C4-2B (cell line): ENCODE measurements around the gene NRTN.

Experiments used
- H3K27ac ChIP-seq: fragments of 450-650 bp; 2 replicates; pipeline ENCODE4 v1.5.1; 2017
- CTCF ChIP-seq: fragments of 450-650 bp; conservative IDR thresholded peaks from 2 replicates; pipeline ENCODE4 v1.5.1; 2017; ENCODE audit warnings: mild to moderate bottlenecking
- ZFX ChIP-seq: fragments of 450-650 bp; IDR thresholded peaks from 2 replicates; pipeline ENCODE4 v1.6.1; 2017

NRTN gene

GRCh38 chr19:5808120-5808816 is 3.4 kb downstream of the NRTN start:
- TF ChIP-seq ZFX (no peak), CTCF (no peak)
- H3K27ac ChIP-seq, result no peak overlapping the region

DNA sequence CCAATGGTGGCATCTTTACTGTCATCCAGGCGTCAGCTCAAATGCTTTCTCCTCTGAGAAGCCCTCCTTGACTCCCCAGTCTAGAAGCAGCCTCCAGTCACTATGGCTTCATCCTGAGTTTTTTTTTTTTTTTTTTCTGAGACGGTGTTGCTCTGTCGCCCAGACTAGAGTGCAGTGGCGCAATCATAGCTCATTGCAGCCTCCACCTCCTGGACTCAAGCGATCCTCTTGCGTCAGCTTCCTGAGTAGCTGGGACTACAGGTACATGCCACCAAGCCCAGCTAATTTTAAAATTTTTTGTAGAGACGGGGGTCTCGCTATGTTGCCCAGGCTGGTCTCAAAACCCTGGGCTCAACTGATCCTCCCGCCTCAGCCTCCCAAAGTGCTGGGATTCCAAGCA is 4.2 kb downstream of the NRTN start:
- no peak overlapping the region for H3K27ac ChIP-seq
- TF ChIP-seq ZFX, result no peak
- TF ChIP-seq CTCF, result no peak

GRCh38 chr19:5809469-5809868 is 4.6 kb downstream of the NRTN start:
- no peak overlapping the region for H3K27ac ChIP-seq
- TF ChIP-seq ZFX, result no peak
- TF ChIP-seq CTCF, result no peak

DNA sequence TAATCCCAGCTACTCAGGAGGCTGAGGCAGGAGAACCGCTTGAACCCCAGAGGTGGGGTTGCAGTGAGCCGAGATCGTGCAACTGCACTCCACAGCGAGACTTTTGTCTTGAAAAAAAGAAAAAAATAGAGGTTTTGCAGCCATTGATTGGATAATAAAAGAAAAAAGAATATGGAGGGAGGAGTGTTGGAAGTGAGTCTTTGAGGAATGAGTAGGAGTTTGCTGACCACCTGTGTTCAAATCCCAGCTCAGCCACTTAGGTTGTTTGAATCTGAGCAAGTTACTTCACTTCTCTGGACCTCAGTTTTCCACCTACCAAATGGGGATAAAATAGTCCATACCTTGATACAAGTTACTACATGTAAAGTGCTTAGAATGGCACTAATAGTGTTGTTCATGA is 6.2 kb downstream of the NRTN start:
- no peak overlapping the region for H3K27ac ChIP-seq
- no peak for TF ChIP-seq CTCF
- TF ChIP-seq ZFX, result no peak

GRCh38 chr19:5814123-5814851 is 9.4 kb downstream of the NRTN start:
- no peak for TF ChIP-seq CTCF
- TF ChIP-seq ZFX, result no peak
- H3K27ac ChIP-seq, result no peak overlapping the region

GRCh38 chr19:5814852-5815246 is 10.0 kb downstream of the NRTN start:
- no peak overlapping the region for H3K27ac ChIP-seq
- TF ChIP-seq CTCF (no peak), ZFX (no peak)

DNA sequence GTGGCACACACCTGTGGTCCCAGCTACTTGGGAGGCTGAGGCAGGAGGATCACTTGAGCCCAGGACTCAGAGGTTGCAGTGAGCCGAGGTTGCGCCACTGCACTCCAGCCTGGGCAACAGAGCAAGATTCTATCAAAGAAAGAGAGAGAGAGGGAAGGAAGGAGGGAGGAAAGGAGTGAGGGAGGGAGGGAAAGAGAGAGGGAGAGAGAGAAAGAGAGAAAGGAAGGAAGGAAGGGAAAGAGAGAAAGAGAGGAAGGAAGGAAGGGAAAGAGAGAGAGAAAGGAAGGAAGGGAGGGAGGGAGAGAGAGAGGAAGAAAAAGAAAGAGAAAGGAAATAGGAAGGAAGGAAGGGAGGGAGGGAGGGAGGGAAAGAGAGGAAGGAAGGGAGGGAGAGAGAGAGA is 12.4 kb downstream of the NRTN start:
- no peak for TF ChIP-seq ZFX
- H3K27ac ChIP-seq, result no peak overlapping the region

DNA sequence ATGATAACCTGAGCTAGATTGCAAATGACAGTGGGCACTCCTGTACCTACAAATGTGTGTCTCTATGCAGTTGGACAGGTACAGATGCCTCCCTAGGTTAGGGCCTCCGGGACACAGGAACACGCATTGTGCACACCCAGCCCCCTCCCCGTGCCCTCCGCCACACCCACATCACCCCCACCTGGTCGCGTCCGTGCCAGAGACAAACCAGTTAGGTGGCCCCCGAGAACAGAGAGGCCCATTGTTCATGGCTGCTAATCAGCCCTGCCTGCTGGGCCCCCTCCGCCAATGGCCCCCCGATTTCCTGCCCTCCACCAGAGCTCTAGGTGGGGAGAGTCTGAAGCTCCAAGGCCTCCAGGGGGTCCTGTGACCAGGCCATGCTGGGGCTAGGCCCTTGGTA is 13.7 kb downstream of the NRTN start:
- TF ChIP-seq CTCF (no peak), ZFX (no peak)
- no peak overlapping the region for H3K27ac ChIP-seq
